SU-DHL-6 (cell line): ENCODE measurements around the gene IL5RA.

ENCODE experiments used
- H2AFZ ChIP-seq: fragments of 200-600 bp; sonication (generic); 2 replicates; pipeline ENCODE4 v1.6.1; 2014; ENCODE audit warnings: low read depth, mild to moderate bottlenecking, moderate library complexity, mixed read lengths, antibody characterized with exemption, low read length; ENCODE audit not compliant: severe bottlenecking
- H3F3A ChIP-seq: fragments of 200-600 bp; shearing (Covaris generic); 2 replicates; pipeline ENCODE4 v1.6.0; 2016; ENCODE audit warnings: antibody characterized with exemption, mild to moderate bottlenecking; ENCODE audit not compliant: insufficient read depth
- H3K27ac ChIP-seq: fragments of 200-600 bp; sonication (generic); 2 replicates; pipeline ENCODE4 v1.5.1; 2016; ENCODE audit warnings: low read depth, mild to moderate bottlenecking, low read length, moderate library complexity, mixed read lengths
- H3K27me3 ChIP-seq: fragments of 200-600 bp; sonication (generic), shearing (Covaris generic); 2 replicates; pipeline ENCODE4 v1.6.0; 2014; ENCODE audit warnings: mild to moderate bottlenecking, low read length
- H3K36me3 ChIP-seq: fragments of 200-600 bp; sonication (generic); 2 replicates; pipeline ENCODE4 v1.6.1; 2014; ENCODE audit warnings: mild to moderate bottlenecking, low read length, mixed read lengths
- H3K4me2 ChIP-seq: fragments of 300-600, 200-600 bp; shearing (Covaris generic), sonication (generic); 2 replicates; pipeline ENCODE4 v1.6.0; 2014; ENCODE audit warnings: low read length, low read depth, mild to moderate bottlenecking; ENCODE audit not compliant: poor library complexity, severe bottlenecking
- H3K4me3 ChIP-seq: fragments of 200-600 bp; sonication (generic); 2 replicates; pipeline ENCODE4 v1.5.1; 2014; ENCODE audit warnings: antibody characterized with exemption, low read length, mild to moderate bottlenecking, mixed read lengths; ENCODE audit not compliant: insufficient read depth, poor library complexity, severe bottlenecking
- H3K79me2 ChIP-seq: fragments of 200-600 bp; sonication (generic); 2 replicates; pipeline ENCODE4 v1.6.1; 2014; ENCODE audit warnings: mild to moderate bottlenecking, low read length, moderate library complexity; ENCODE audit not compliant: insufficient read depth
- H3K9ac ChIP-seq: fragments of 200-600 bp; sonication (generic); 2 replicates; pipeline ENCODE4 v1.7.0; 2014; ENCODE audit warnings: mild to moderate bottlenecking, low read length
- H3K9me2 ChIP-seq: fragments of 200-600 bp; sonication (generic); replicated peaks from 2 replicates; pipeline ENCODE4 v1.6.1; 2014; ENCODE audit warnings: low read length; ENCODE audit not compliant: insufficient read depth
- H3K9me3 ChIP-seq: fragments of 200-600 bp; sonication (generic); 2 replicates; pipeline ENCODE4 v1.6.1; 2014; ENCODE audit warnings: low read length, mixed read lengths; ENCODE audit not compliant: insufficient read depth
- H4K20me1 ChIP-seq: fragments of 200-600 bp; sonication (generic); 2 replicates; pipeline ENCODE4 v1.6.1; 2014; ENCODE audit warnings: low read depth, mild to moderate bottlenecking, antibody characterized with exemption, low read length, moderate library complexity, mixed read lengths
- EZH2phosphoT487 ChIP-seq: fragments of 200-600 bp; sonication (generic), shearing (Covaris generic); conservative IDR thresholded peaks from 2 replicates; pipeline ENCODE4 v1.6.1; 2018; ENCODE audit warnings: mild to moderate bottlenecking, antibody characterized with exemption, low read length, moderate library complexity, mixed read lengths
- TF ChIP-seq, protein P1 (sequence below): fragments of 200-600 bp; sonication (generic); IDR thresholded peaks from one replicate; pipeline ENCODE4 v1.5.1; 2017; ENCODE audit warnings: antibody characterized with exemption, mild to moderate bottlenecking, low read length, moderate library complexity; ENCODE audit not compliant: insufficient read depth, poor library complexity, severe bottlenecking

Gene IL5RA

GRCh38 chr3:3107858-3108257, 2.3 kb downstream of the IL5RA start:
- no peak overlapping the region for H2AFZ ChIP-seq
- no peaks in the 10 kb centered on the region for H3K36me3 ChIP-seq
- no peak overlapping the region for H3K4me2 ChIP-seq
- no peak for TF ChIP-seq EZH2phosphoT487
- TF ChIP-seq, protein P1, sequence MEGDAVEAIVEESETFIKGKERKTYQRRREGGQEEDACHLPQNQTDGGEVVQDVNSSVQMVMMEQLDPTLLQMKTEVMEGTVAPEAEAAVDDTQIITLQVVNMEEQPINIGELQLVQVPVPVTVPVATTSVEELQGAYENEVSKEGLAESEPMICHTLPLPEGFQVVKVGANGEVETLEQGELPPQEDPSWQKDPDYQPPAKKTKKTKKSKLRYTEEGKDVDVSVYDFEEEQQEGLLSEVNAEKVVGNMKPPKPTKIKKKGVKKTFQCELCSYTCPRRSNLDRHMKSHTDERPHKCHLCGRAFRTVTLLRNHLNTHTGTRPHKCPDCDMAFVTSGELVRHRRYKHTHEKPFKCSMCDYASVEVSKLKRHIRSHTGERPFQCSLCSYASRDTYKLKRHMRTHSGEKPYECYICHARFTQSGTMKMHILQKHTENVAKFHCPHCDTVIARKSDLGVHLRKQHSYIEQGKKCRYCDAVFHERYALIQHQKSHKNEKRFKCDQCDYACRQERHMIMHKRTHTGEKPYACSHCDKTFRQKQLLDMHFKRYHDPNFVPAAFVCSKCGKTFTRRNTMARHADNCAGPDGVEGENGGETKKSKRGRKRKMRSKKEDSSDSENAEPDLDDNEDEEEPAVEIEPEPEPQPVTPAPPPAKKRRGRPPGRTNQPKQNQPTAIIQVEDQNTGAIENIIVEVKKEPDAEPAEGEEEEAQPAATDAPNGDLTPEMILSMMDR: no peak
- no peak overlapping the region for H3K9ac ChIP-seq
- no peaks in the 10 kb centered on the region for H3K9me3 ChIP-seq
- no peaks in the 10 kb centered on the region for H4K20me1 ChIP-seq
- H3K79me2 ChIP-seq: no peaks in the 10 kb centered on the region
- no peaks in the 10 kb centered on the region for H3F3A ChIP-seq
- no peak overlapping the region for H3K27ac ChIP-seq
- no peak overlapping the region for H3K4me3 ChIP-seq
- no peaks in the 10 kb centered on the region for H3K9me2 ChIP-seq
- H3K27me3 ChIP-seq: peaks cover 4% of the 10 kb centered on the region

DNA sequence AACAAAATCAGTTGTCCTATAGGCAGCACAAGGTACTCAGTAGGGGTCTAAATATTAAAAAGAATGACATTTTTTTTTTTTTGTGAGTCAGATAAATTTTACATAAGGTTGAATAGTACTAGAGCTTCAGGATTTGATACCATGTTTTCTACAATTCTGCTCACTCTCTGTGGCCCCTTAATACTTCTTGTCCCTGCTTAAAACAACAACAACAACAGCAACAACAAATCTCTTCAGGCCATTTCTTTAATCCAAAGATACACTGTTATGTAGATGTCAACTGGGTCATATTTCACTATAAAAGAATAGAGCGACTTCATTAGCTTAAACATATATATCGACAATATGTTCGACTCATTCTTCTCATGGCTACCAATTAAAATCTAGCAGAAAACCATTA, 3.0 kb downstream of the IL5RA start:
- H3F3A ChIP-seq: no peaks in the 10 kb centered on the region
- no peaks in the 10 kb centered on the region for H3K36me3 ChIP-seq
- H3K9ac ChIP-seq: no peak overlapping the region
- H3K79me2 ChIP-seq: no peaks in the 10 kb centered on the region
- H3K4me2 ChIP-seq: no peak overlapping the region
- H3K9me2 ChIP-seq: no peaks in the 10 kb centered on the region
- H3K27ac ChIP-seq: no peak overlapping the region
- H3K27me3 ChIP-seq: peaks cover 4% of the 10 kb centered on the region
- no peaks in the 10 kb centered on the region for H3K9me3 ChIP-seq
- H2AFZ ChIP-seq: no peak overlapping the region
- no peak overlapping the region for H3K4me3 ChIP-seq
- no peaks in the 10 kb centered on the region for H4K20me1 ChIP-seq
- TF ChIP-seq EZH2phosphoT487: no peak
- TF ChIP-seq, protein P1: no peak

- Histone ChIP-seq H4K20me1 (no peaks in the 10 kb centered on the region), H3K4me2 (no peak overlapping the region), H2AFZ (no peak overlapping the region), H3K36me3 (no peaks in the 10 kb centered on the region), H3K27ac (no peak overlapping the region), H3K9me2 (no peaks in the 10 kb centered on the region), H3K9me3 (no peaks in the 10 kb centered on the region), H3K9ac (no peak overlapping the region), H3K4me3 (no peak overlapping the region), H3K79me2 (no peaks in the 10 kb centered on the region), H3K27me3 (peaks cover 4% of the 10 kb centered on the region), H3F3A (no peaks in the 10 kb centered on the region)
- TF ChIP-seq EZH2phosphoT487: no peak
- TF ChIP-seq, protein P1: no peak
Measured at GRCh38 chr3:3105815-3106214, 4.4 kb downstream of the IL5RA start.

DNA sequence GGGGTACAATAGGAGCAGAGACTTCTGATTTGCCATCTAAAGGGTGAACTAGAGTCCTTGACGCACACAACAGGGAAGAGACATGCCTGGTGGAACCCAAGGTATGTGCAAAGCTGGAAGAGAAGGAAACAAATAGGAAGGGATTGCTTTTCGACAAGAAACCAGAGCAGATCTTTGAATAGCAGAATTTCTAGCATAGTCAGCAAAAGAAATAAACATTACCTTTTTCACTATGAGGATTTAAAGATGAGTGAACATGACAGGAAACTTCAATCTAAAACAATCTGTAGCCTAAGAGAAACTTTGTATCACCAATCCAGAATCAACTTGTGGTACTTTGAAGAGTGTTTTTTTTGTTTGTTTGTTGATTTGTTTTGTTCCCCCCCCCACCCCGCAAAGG, 4.9 kb downstream of the IL5RA start:
- no peak overlapping the region for H2AFZ ChIP-seq
- no peak overlapping the region for H3K4me2 ChIP-seq
- H4K20me1 ChIP-seq: no peaks in the 10 kb centered on the region
- peaks cover 4% of the 10 kb centered on the region for H3K27me3 ChIP-seq
- H3K79me2 ChIP-seq: no peaks in the 10 kb centered on the region
- no peaks in the 10 kb centered on the region for H3K9me2 ChIP-seq
- H3K36me3 ChIP-seq: no peaks in the 10 kb centered on the region
- no peak overlapping the region for H3K27ac ChIP-seq
- H3K9me3 ChIP-seq: no peaks in the 10 kb centered on the region
- no peak for TF ChIP-seq EZH2phosphoT487
- TF ChIP-seq, protein P1: no peak
- no peak overlapping the region for H3K9ac ChIP-seq
- no peaks in the 10 kb centered on the region for H3F3A ChIP-seq
- no peak overlapping the region for H3K4me3 ChIP-seq
